Activated CD4-positive, alpha-beta memory T cell treated with anti-CD3 and anti-CD28 coated beads for 36 hours (primary cell): ENCODE results near the gene VWC2L. TPM values are rescaled to one million over a fixed set of nuclear protein-coding genes. Genes with fewer than 3 reads are reported as not detected.

ENCODE experiments used
- CTCF ChIA-PET: fragments of 350-600 bp; sonication (Branson Sonifier 250); formaldehyde crosslinking; loops from one replicate; lab custom pipeline; 2021; ENCODE audit warnings: antibody characterized with exemption, inconsistent platforms; lab: Charles Lee
- POLR2A ChIA-PET: fragments of 350-600 bp; sonication (Branson Sonifier 250); formaldehyde crosslinking; loops from one replicate; lab custom pipeline; 2021; ENCODE audit warnings: antibody characterized with exemption; lab: Charles Lee
- DNase-seq: peaks from one replicate; pipeline ENCODE4 v3.0.0-alpha.2; 2020
- H3K27ac Mint-ChIP-seq: one replicate; pipeline ENCODE4 v1.8.0; 2021; ENCODE audit warnings: mixed read lengths
- H3K27me3 Mint-ChIP-seq: one replicate; pipeline ENCODE4 v1.8.0; 2021; ENCODE audit warnings: mixed read lengths
- H3K36me3 Mint-ChIP-seq: one replicate; pipeline ENCODE4 v1.8.0; 2021; ENCODE audit warnings: mixed read lengths
- H3K4me1 Mint-ChIP-seq: one replicate; pipeline ENCODE4 v1.8.0; 2021; ENCODE audit warnings: low read depth, mixed read lengths
- H3K4me3 Mint-ChIP-seq: one replicate; pipeline ENCODE4 v1.8.0; 2021; ENCODE audit warnings: mild to moderate bottlenecking, mixed read lengths
- H3K9me3 Mint-ChIP-seq: one replicate; pipeline ENCODE4 v1.8.0; 2021; ENCODE audit warnings: mixed read lengths
- intact Hi-C: fragments of 100-400 bp; cut with micrococcal nuclease; formaldehyde crosslinking; loops from one replicate; pipeline ENCODE4 v1.15.1; 2023
- total RNA-seq, 2 experiments: library from RNA; stranded (reverse); gene quantifications; one replicate each; pipeline ENCODE4 v1.2.3, GENCODE V29; 2021

The VWC2L gene
- not detected for total RNA-seq

GRCh38 chr2:214410918-214411554, at the start of gene VWC2L:
Gene VWC2L, plus strand, starts transcription at chr2:214411054. Its CDS starts 3,140 bp downstream, at chr2:214414194.
- H3K27ac Mint-ChIP-seq, result no peak within 1 kb of the TSS
- H3K36me3 Mint-ChIP-seq, result no peaks in the 10 kb centered on the region
- H3K4me1 Mint-ChIP-seq, result no peaks in the 10 kb centered on the region
- H3K9me3 Mint-ChIP-seq, result peaks cover 4% of the 10 kb centered on the region
- DNase-seq, result peak; percentile 44
- no peak within 1 kb of the TSS for H3K4me3 Mint-ChIP-seq
- peaks cover 7% of the 10 kb centered on the region for H3K27me3 Mint-ChIP-seq
- ChIA-PET POLR2A (no interaction called here), CTCF (no interaction called here)
- intact Hi-C loops, result no loop called here

- ChIA-PET CTCF (no interaction called here), POLR2A (no interaction called here)
- Mint-ChIP-seq H3K27me3 (no peaks in the 10 kb centered on the region), H3K4me1 (no peaks in the 10 kb centered on the region), H3K4me3 (no peak overlapping the region), H3K36me3 (no peaks in the 10 kb centered on the region), H3K9me3 (peaks cover 8% of the 10 kb centered on the region), H3K27ac (no peak overlapping the region)
- intact Hi-C loops, result no loop called here
- DNase-seq, result no peak
Measured at GRCh38 chr2:214361116-214361515, 49.7 kb upstream of the VWC2L start.

GRCh38 chr2:214365549-214365948, 45.3 kb upstream of the VWC2L start:
- Mint-ChIP-seq H3K4me3 (no peak overlapping the region), H3K27ac (no peak overlapping the region), H3K36me3 (no peaks in the 10 kb centered on the region), H3K4me1 (no peaks in the 10 kb centered on the region), H3K9me3 (no peaks in the 10 kb centered on the region), H3K27me3 (no peaks in the 10 kb centered on the region)
- ChIA-PET POLR2A (no interaction called here), CTCF (no interaction called here)
- no peak for DNase-seq
- intact Hi-C loops, result no loop called here

- Mint-ChIP-seq H3K4me1 (no peaks in the 10 kb centered on the region), H3K9me3 (no peaks in the 10 kb centered on the region), H3K27ac (no peak overlapping the region), H3K36me3 (no peaks in the 10 kb centered on the region), H3K4me3 (no peak overlapping the region), H3K27me3 (no peaks in the 10 kb centered on the region)
- no peak for DNase-seq
- intact Hi-C loops, result no loop called here
- CTCF ChIA-PET, result no interaction called here
- POLR2A ChIA-PET, result interaction anchor here (0.7 kb wide), 1 partner anchor 26 kb away, joined by 4 read pairs; no protein-coding TSS in a partner anchor
Measured at GRCh38 chr2:214367171-214367570, 43.7 kb upstream of the VWC2L start.

- Mint-ChIP-seq H3K9me3 (no peaks in the 10 kb centered on the region), H3K27me3 (no peaks in the 10 kb centered on the region), H3K4me1 (no peaks in the 10 kb centered on the region), H3K36me3 (no peaks in the 10 kb centered on the region), H3K4me3 (no peak overlapping the region), H3K27ac (no peak overlapping the region)
- intact Hi-C loops, result no loop called here
- no peak for DNase-seq
- ChIA-PET CTCF (no interaction called here), POLR2A (no interaction called here)
Measured at GRCh38 chr2:214376618-214377285, 34.1 kb upstream of the VWC2L start.

GRCh38 chr2:214377286-214377624, 33.6 kb upstream of the VWC2L start:
- H3K27ac Mint-ChIP-seq, result no peak overlapping the region
- no peaks in the 10 kb centered on the region for H3K4me1 Mint-ChIP-seq
- no peak for DNase-seq
- H3K9me3 Mint-ChIP-seq, result no peaks in the 10 kb centered on the region
- ChIA-PET POLR2A (no interaction called here), CTCF (no interaction called here)
- no peaks in the 10 kb centered on the region for H3K27me3 Mint-ChIP-seq
- H3K4me3 Mint-ChIP-seq, result no peak overlapping the region
- intact Hi-C loops, result no loop called here
- no peaks in the 10 kb centered on the region for H3K36me3 Mint-ChIP-seq

GRCh38 chr2:214378455-214379103, 32.3 kb upstream of the VWC2L start:
- Mint-ChIP-seq H3K36me3 (no peaks in the 10 kb centered on the region), H3K27me3 (no peaks in the 10 kb centered on the region), H3K4me3 (no peak overlapping the region), H3K9me3 (no peaks in the 10 kb centered on the region), H3K4me1 (no peaks in the 10 kb centered on the region), H3K27ac (no peak overlapping the region)
- intact Hi-C loops, result no loop called here
- ChIA-PET CTCF (interaction anchor here (0.5 kb wide), 1 partner anchor 11 kb away, joined by 3 read pairs; no protein-coding TSS in a partner anchor), POLR2A (no interaction called here)
- no peak for DNase-seq

GRCh38 chr2:214379227-214379626, 31.6 kb upstream of the VWC2L start:
- no peak for DNase-seq
- CTCF ChIA-PET, result no interaction called here
- no peaks in the 10 kb centered on the region for H3K4me1 Mint-ChIP-seq
- no peak overlapping the region for H3K4me3 Mint-ChIP-seq
- POLR2A ChIA-PET, result no interaction called here
- H3K27ac Mint-ChIP-seq, result no peak overlapping the region
- no peaks in the 10 kb centered on the region for H3K36me3 Mint-ChIP-seq
- H3K9me3 Mint-ChIP-seq, result no peaks in the 10 kb centered on the region
- no peaks in the 10 kb centered on the region for H3K27me3 Mint-ChIP-seq
- intact Hi-C loops, result no loop called here

- no peak for DNase-seq
- intact Hi-C loops, result no loop called here
- no peaks in the 10 kb centered on the region for H3K9me3 Mint-ChIP-seq
- ChIA-PET CTCF (no interaction called here), POLR2A (no interaction called here)
- H3K27me3 Mint-ChIP-seq, result no peaks in the 10 kb centered on the region
- H3K27ac Mint-ChIP-seq, result no peak overlapping the region
- no peak overlapping the region for H3K4me3 Mint-ChIP-seq
- no peaks in the 10 kb centered on the region for H3K36me3 Mint-ChIP-seq
- no peaks in the 10 kb centered on the region for H3K4me1 Mint-ChIP-seq
Measured at GRCh38 chr2:214380681-214381080, 30.2 kb upstream of the VWC2L start.

- DNase-seq, result no peak
- no peak overlapping the region for H3K4me3 Mint-ChIP-seq
- H3K9me3 Mint-ChIP-seq, result no peaks in the 10 kb centered on the region
Measured at GRCh38 chr2:214382229-214382628, 28.6 kb upstream of the VWC2L start.

GRCh38 chr2:214386720-214387119, 24.1 kb upstream of the VWC2L start:
- no peak for DNase-seq
- ChIA-PET CTCF (no interaction called here), POLR2A (no interaction called here)
- Mint-ChIP-seq H3K9me3 (no peaks in the 10 kb centered on the region), H3K4me3 (no peak overlapping the region), H3K36me3 (no peaks in the 10 kb centered on the region), H3K4me1 (no peaks in the 10 kb centered on the region), H3K27me3 (no peaks in the 10 kb centered on the region), H3K27ac (no peak overlapping the region)
- intact Hi-C loops, result no loop called here

More at GRCh38 chr2:214382229-214382628, 28.6 kb upstream of the VWC2L start:
- POLR2A ChIA-PET, result no interaction called here
- intact Hi-C loops, result no loop called here
- CTCF ChIA-PET, result no interaction called here
- no peaks in the 10 kb centered on the region for H3K36me3 Mint-ChIP-seq
- no peaks in the 10 kb centered on the region for H3K27me3 Mint-ChIP-seq
- H3K4me1 Mint-ChIP-seq, result no peaks in the 10 kb centered on the region
- H3K27ac Mint-ChIP-seq, result no peak overlapping the region

GRCh38 chr2:214389334-214389733, 21.5 kb upstream of the VWC2L start:
- POLR2A ChIA-PET, result no interaction called here
- Mint-ChIP-seq H3K4me3 (no peak overlapping the region), H3K9me3 (no peaks in the 10 kb centered on the region), H3K27me3 (no peaks in the 10 kb centered on the region), H3K36me3 (no peaks in the 10 kb centered on the region), H3K4me1 (no peaks in the 10 kb centered on the region), H3K27ac (no peak overlapping the region)
- CTCF ChIA-PET, result no interaction called here
- intact Hi-C loops, result no loop called here
- no peak for DNase-seq
